ENCODE results near the gene NOP9.
"Not testable (repeated sequence)": the region's sequence is repeated elsewhere in the genome, so short reads cannot be mapped to it uniquely, and the experiment has no call there.

DNA sequence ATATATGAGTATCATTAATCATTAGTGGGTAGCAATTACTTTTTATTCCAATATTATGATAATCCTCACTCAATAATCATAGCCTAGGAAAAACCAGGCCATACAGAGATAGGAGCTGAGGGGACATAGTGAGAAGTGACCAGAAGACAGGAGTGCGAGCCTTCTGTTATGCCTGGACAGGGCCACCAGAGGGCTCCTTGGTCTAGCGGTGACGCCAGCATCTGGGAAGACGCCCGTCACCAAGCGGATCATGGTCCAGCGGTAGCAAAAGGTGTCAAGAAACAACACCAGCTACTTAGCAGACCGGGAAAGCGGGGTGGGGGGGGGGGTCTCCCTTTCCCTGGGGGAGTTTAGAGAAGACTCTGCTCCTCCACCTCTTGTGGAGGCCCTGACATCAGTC is 28.3 kb downstream of the NOP9 start:
- TF ChIP-seq EZH2phosphoT487 (IDR thresholded peaks at IDR 0.05; ENCODE audit: borderline replicate concordance, low read length): not testable (repeated sequence)
- TF ChIP-seq, protein P1, sequence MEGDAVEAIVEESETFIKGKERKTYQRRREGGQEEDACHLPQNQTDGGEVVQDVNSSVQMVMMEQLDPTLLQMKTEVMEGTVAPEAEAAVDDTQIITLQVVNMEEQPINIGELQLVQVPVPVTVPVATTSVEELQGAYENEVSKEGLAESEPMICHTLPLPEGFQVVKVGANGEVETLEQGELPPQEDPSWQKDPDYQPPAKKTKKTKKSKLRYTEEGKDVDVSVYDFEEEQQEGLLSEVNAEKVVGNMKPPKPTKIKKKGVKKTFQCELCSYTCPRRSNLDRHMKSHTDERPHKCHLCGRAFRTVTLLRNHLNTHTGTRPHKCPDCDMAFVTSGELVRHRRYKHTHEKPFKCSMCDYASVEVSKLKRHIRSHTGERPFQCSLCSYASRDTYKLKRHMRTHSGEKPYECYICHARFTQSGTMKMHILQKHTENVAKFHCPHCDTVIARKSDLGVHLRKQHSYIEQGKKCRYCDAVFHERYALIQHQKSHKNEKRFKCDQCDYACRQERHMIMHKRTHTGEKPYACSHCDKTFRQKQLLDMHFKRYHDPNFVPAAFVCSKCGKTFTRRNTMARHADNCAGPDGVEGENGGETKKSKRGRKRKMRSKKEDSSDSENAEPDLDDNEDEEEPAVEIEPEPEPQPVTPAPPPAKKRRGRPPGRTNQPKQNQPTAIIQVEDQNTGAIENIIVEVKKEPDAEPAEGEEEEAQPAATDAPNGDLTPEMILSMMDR (IDR thresholded peaks at IDR 0.05; ENCODE audit: low read depth, low read length, poor library complexity, severe bottlenecking): peak; percentile 43
